ENCODE measurements around the gene MOGAT3. TPM values are rescaled to one million over a fixed set of nuclear protein-coding genes. Genes with fewer than 3 reads are reported as not detected.

MOGAT3 gene
- total and polyA plus RNA-seq, 2 of the 4 experiments (the other 2 are of a cell fraction), result not detected

DNA sequence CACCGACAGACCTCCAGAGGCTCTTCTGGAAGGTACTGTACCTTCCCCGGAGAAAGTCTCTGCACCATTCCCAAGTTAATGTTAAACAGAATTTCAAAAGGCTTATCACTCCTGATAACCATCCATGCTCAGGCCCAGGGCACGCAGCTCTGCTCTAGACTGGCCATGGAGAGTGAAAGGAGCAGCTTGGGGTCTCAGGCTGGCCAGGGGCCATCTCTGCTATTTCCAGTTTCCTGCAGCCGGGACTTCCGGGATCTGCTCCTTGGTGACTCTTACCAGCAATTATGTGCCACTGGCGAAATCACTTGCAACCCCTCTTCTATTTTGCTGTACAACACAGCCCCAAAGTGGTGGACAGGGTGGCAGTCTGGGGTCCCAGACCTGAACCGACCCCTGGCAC lies 30.8 kb upstream of the MOGAT3 start:
- H3K4ac ChIP-seq (ENCODE audit: low read depth, low read length), result 0 out of 2 replicates have a peak overlapping the region, but pooled peaks have one; percentile 43
- no peaks in the 10 kb centered on the region for H3K9me3 ChIP-seq (ENCODE audit: control insufficient read depth, insufficient read depth, low read length)
- H3K9ac ChIP-seq (ENCODE audit: low read depth, low read length), result no peak overlapping the region
- TF ChIP-seq RAD21 (IDR thresholded peaks at IDR 0.05; ENCODE audit: low read length) (no peak), MAFK (IDR thresholded peaks at IDR 0.05; ENCODE audit: low read depth, low read length) (no peak)
- peaks cover 3% of the 10 kb centered on the region for H3K4me1 ChIP-seq (ENCODE audit: control insufficient read depth, insufficient read depth, low read length)
- dilution Hi-C loops (cut with HindIII; ENCODE audit: low sequenced_read_pairs, unreplicated experiment) (no loop called here), intact Hi-C loops (cut with micrococcal nuclease) (no loop called here), in situ Hi-C loops (cut with MboI; ENCODE audit: low sequenced_read_pairs) (no loop called here)
- H2AK5ac ChIP-seq (ENCODE audit: low read depth, low read length), result no peak overlapping the region
- peaks cover 19% of the 10 kb centered on the region for H3K36me3 ChIP-seq (ENCODE audit: control insufficient read depth, insufficient read depth, low read length)
- CTCF ChIA-PET, result no interaction called here
- no TSS peak for BruUV-seq (replicated peaks)
- ATAC-seq (ENCODE audit: low read depth) (peak; percentile 21), DNase-seq (no peak)
- no peak overlapping the region for H2BK120ac ChIP-seq (ENCODE audit: low read depth, low read length)
- H2AK9ac ChIP-seq (replicated peaks; ENCODE audit: low read depth, low read length, poor library complexity), result no peak overlapping the region
- no peak overlapping the region for H3K4me2 ChIP-seq (ENCODE audit: low read depth, low read length)
- H2AFZ ChIP-seq (replicated peaks; ENCODE audit: low read length, poor library complexity), result peak overlapping the region; percentile 62
- no peak overlapping the region for H3K18ac ChIP-seq (ENCODE audit: low read depth, low read length)
- H3K14ac ChIP-seq (replicated peaks; ENCODE audit: low read depth, low read length), result no peak overlapping the region
- peak overlapping the region; percentile 59; the same call in 1 of the 2 replicates for H3K23ac ChIP-seq (ENCODE audit: low read depth, low read length)
- H2BK5ac ChIP-seq (ENCODE audit: low read depth, low read length, poor library complexity, severe bottlenecking), result no peak overlapping the region
- H4K5ac ChIP-seq (ENCODE audit: low read depth, low read length), result no peak overlapping the region
- no peak overlapping the region for H2BK20ac ChIP-seq (ENCODE audit: low read depth, low read length)
- peaks cover 0 to 6% of the 10 kb centered on the region in 2 experiments; a peak in 1 of 4 replicates for H3K79me1 ChIP-seq (ENCODE audit: low read depth in 1 of 2, low read length in 2 of 2)
- H3K9me1 ChIP-seq (ENCODE audit: insufficient read depth, low read length), result peaks cover 4% of the 10 kb centered on the region
- WGBS, 2 experiments (ENCODE audit: extremely low coverage in 2 of 2, insufficient read length in 1 of 2), result 100% methylated on average over 1 of the region's 7 CpGs; no CpG with 5 or more reads in 1 of the 2 experiments
- H4K20me1 ChIP-seq (ENCODE audit: insufficient read depth, low read length), result peaks cover 6% of the 10 kb centered on the region
- POLR2A ChIA-PET (ENCODE audit: unreplicated experiment), result no interaction called here
- peak overlapping the region in 1 of 2 experiments; percentile 36; a peak in 1 of 4 replicates for H4K8ac ChIP-seq (ENCODE audit: low read depth in 2 of 2, low read length in 2 of 2)
- no peak overlapping the region for H4K91ac ChIP-seq (ENCODE audit: insufficient read depth, low read depth, low read length)
- no peaks in the 10 kb centered on the region for H3K27me3 ChIP-seq (ENCODE audit: control insufficient read depth, insufficient read depth, low read length)
- no peak overlapping the region for H3K56ac ChIP-seq (ENCODE audit: extremely low read depth, insufficient read depth, low read length)
- no peak overlapping the region for H2BK15ac ChIP-seq (ENCODE audit: low read depth, low read length)
- H3K4me3 ChIP-seq (ENCODE audit: insufficient read depth, low read depth, low read length), result no peak overlapping the region
- H3K27ac ChIP-seq (ENCODE audit: insufficient read depth, low read length), result no peak overlapping the region

Measured in IMR-90 (cell line).